ENCODE data around the gene WWOX.

- TF ChIP-seq, protein P1, sequence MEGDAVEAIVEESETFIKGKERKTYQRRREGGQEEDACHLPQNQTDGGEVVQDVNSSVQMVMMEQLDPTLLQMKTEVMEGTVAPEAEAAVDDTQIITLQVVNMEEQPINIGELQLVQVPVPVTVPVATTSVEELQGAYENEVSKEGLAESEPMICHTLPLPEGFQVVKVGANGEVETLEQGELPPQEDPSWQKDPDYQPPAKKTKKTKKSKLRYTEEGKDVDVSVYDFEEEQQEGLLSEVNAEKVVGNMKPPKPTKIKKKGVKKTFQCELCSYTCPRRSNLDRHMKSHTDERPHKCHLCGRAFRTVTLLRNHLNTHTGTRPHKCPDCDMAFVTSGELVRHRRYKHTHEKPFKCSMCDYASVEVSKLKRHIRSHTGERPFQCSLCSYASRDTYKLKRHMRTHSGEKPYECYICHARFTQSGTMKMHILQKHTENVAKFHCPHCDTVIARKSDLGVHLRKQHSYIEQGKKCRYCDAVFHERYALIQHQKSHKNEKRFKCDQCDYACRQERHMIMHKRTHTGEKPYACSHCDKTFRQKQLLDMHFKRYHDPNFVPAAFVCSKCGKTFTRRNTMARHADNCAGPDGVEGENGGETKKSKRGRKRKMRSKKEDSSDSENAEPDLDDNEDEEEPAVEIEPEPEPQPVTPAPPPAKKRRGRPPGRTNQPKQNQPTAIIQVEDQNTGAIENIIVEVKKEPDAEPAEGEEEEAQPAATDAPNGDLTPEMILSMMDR (IDR thresholded peaks at IDR 0.05) = no peak
- no peak for TF ChIP-seq POLR2AphosphoS5 (IDR thresholded peaks at IDR 0.05)
- TF ChIP-seq POLR2A (IDR thresholded peaks at IDR 0.05) = no peak
- no peak for TF ChIP-seq EP300 (IDR thresholded peaks at IDR 0.05)
Measured at GRCh38 chr16:78218856-78219651, 119.6 kb downstream of the WWOX start.
